ENCODE measurements around the gene RFK. TPM values are rescaled to one million over a fixed set of nuclear protein-coding genes. Genes with fewer than 3 reads are reported as not detected.
A peak's percentile ranks its signal among the peaks of the same experiment; 100 is the strongest.

The RFK gene
- total and polyA plus RNA-seq, 2 experiments from 2014 or later, result 32.0 to 46.6 TPM

DNA sequence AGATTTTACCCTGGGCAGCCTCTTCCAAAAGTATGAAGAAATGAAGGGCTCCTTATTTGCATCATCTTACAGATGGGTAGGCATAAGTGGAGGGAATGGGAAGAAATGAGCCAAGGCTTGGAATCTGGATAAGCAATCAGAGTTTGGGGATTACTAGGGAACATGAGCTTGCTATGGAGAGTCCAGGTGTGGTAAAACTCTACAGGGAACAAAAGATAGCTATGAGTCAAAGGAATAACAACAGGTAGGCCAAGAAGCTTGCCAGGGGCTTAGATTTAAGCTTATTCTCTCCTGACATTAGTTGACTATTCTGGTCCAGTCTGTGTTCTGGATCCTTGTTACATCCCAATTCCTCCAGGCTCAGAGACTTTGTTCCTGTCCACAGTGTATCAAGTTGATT lies 16.4 kb downstream of the RFK start:
- Histone ChIP-seq H3K36me3 (replicated peaks; ENCODE audit: insufficient read depth, low read depth) (no peaks in the 10 kb centered on the region), H3K27ac (no peak overlapping the region), H3K79me2 (no peaks in the 10 kb centered on the region), H2AFZ (no peak overlapping the region), H3K4me1 (ENCODE audit: insufficient read depth) (peaks cover 14% of the 10 kb centered on the region), H3K4me3 (no peak overlapping the region), H4K20me1 (ENCODE audit: insufficient read depth, poor library complexity, severe bottlenecking) (no peaks in the 10 kb centered on the region), H3K9me2 (replicated peaks; ENCODE audit: insufficient read depth) (no peaks in the 10 kb centered on the region), H3K9me3 (ENCODE audit: low read depth) (no peaks in the 10 kb centered on the region), H3K4me2 (no peak overlapping the region), H3K27me3 (no peaks in the 10 kb centered on the region)
- DNase-seq (ENCODE audit: low spot score), result no peak
- TF ChIP-seq, protein P1, sequence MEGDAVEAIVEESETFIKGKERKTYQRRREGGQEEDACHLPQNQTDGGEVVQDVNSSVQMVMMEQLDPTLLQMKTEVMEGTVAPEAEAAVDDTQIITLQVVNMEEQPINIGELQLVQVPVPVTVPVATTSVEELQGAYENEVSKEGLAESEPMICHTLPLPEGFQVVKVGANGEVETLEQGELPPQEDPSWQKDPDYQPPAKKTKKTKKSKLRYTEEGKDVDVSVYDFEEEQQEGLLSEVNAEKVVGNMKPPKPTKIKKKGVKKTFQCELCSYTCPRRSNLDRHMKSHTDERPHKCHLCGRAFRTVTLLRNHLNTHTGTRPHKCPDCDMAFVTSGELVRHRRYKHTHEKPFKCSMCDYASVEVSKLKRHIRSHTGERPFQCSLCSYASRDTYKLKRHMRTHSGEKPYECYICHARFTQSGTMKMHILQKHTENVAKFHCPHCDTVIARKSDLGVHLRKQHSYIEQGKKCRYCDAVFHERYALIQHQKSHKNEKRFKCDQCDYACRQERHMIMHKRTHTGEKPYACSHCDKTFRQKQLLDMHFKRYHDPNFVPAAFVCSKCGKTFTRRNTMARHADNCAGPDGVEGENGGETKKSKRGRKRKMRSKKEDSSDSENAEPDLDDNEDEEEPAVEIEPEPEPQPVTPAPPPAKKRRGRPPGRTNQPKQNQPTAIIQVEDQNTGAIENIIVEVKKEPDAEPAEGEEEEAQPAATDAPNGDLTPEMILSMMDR (IDR thresholded peaks at IDR 0.05; ENCODE audit: poor library complexity), result no peak
- no peak for TF ChIP-seq EZH2phosphoT487 (IDR thresholded peaks at IDR 0.05; ENCODE audit: low read depth, severe bottlenecking, unreplicated experiment)
- TF ChIP-seq EZH2 (IDR thresholded peaks at IDR 0.05; ENCODE audit: borderline replicate concordance), result no peak

DNA sequence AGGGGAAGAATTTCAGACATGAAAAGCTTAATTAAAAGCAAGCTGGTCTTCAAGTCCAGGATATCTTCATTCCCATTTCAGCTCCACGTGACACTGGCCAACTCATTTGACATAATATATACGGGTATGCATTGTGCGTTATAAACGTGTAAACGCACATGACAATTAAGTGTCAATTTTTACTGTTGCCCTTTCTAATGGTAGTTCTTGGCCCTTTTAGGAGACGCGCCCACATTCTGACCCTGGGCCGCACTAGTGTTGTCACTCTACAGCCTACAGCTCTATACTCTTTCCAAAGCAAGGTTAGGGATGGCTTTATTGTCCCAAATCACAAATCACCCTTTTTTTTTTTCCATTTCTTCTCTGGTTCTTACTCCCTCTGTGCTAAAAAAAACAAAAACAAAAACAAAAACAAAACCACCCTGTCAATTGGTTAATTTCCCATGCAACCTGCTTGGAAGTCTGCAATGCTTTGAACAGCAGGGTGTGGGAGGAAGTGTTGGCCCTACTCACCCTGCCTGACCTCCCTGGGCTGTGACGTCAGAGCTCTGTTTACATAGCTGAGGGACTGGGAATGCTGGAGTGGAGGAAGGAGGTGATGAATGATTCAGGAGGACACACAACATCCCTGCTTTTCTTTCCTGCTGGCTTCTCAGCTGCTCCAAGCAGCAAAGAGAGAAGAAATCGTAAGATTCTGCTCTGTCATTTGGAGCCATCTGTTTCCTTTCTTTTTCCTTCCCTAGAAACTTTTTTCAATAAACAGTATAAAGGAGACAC lies 19.3 kb downstream of the RFK start:
- Histone ChIP-seq H3K36me3 (replicated peaks; ENCODE audit: insufficient read depth, low read depth) (no peaks in the 10 kb centered on the region), H3K9me3 (ENCODE audit: low read depth) (no peaks in the 10 kb centered on the region), H3K4me3 (no peak overlapping the region), H4K20me1 (ENCODE audit: insufficient read depth, poor library complexity, severe bottlenecking) (no peaks in the 10 kb centered on the region), H2AFZ (no peak overlapping the region), H3K27ac (peak overlapping the region; percentile 28), H3K79me2 (no peaks in the 10 kb centered on the region), H3K4me1 (ENCODE audit: insufficient read depth) (peaks cover 31% of the 10 kb centered on the region), H3K4me2 (no peak overlapping the region), H3K27me3 (no peaks in the 10 kb centered on the region), H3K9me2 (replicated peaks; ENCODE audit: insufficient read depth) (no peaks in the 10 kb centered on the region)
- DNase-seq (ENCODE audit: low spot score), result peak; percentile 87
- TF ChIP-seq EZH2phosphoT487 (IDR thresholded peaks at IDR 0.05; ENCODE audit: low read depth, severe bottlenecking, unreplicated experiment), result no peak
- TF ChIP-seq, protein P1 (IDR thresholded peaks at IDR 0.05; ENCODE audit: poor library complexity), result no peak
- WGBS (ENCODE audit: low lambda C conversion rate, missing lambda C conversion rate), result 79% methylated on average over 10 of the region's 10 CpGs

DNA sequence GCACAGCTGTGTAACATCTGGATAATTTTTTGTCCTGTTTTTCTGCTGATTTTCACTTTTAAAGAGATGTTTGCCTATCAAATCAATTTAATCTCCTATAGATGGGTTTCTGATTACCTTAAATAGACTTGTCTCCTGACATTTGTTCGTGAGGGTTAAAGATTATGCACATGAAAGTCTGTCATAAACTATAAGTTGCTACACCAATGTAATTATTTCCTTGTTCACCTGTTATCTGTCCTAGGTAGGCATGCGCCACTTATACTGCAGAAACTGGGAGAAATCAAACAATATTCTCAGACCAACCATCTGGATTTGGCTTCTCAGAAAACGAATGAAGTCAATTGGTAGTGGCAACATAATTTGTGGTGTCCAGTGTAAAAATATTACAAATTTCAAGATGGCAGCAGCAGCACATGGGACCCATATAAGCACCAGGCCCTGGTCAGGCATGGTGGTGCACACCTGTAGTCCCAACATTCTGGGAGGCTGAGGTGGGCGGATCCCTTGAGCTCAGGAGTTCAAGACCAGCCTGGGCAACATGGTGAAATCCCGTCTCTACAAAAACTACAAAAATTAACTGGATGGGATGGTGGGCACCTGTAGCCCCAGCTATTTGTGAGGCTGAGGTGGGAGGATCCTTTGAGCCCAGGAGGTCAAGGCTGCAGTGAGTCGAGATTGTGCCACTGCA lies 20.3 kb downstream of the RFK start:
- 87% methylated on average over 6 of the region's 6 CpGs for WGBS (ENCODE audit: low lambda C conversion rate, missing lambda C conversion rate)
- no peak overlapping the region for H3K4me3 ChIP-seq
- no peaks in the 10 kb centered on the region for H3K36me3 ChIP-seq (replicated peaks; ENCODE audit: insufficient read depth, low read depth)
- no peak overlapping the region for H3K4me2 ChIP-seq
- H3K9me2 ChIP-seq (replicated peaks; ENCODE audit: insufficient read depth), result no peaks in the 10 kb centered on the region
- no peaks in the 10 kb centered on the region for H3K9me3 ChIP-seq (ENCODE audit: low read depth)
- H3K27ac ChIP-seq, result peak overlapping the region; percentile 83
- no peak for TF ChIP-seq EZH2phosphoT487 (IDR thresholded peaks at IDR 0.05; ENCODE audit: low read depth, severe bottlenecking, unreplicated experiment)
- no peak for TF ChIP-seq EZH2 (IDR thresholded peaks at IDR 0.05; ENCODE audit: borderline replicate concordance)
- TF ChIP-seq, protein P1 (IDR thresholded peaks at IDR 0.05; ENCODE audit: poor library complexity), result no peak
- no peaks in the 10 kb centered on the region for H4K20me1 ChIP-seq (ENCODE audit: insufficient read depth, poor library complexity, severe bottlenecking)
- DNase-seq (ENCODE audit: low spot score), result no peak
- H3K27me3 ChIP-seq, result no peaks in the 10 kb centered on the region
- H3K79me2 ChIP-seq, result no peaks in the 10 kb centered on the region
- H2AFZ ChIP-seq, result no peak overlapping the region
- peaks cover 40% of the 10 kb centered on the region for H3K4me1 ChIP-seq (ENCODE audit: insufficient read depth)
